Measurements from ENCODE around the gene TAF1D.

DNA sequence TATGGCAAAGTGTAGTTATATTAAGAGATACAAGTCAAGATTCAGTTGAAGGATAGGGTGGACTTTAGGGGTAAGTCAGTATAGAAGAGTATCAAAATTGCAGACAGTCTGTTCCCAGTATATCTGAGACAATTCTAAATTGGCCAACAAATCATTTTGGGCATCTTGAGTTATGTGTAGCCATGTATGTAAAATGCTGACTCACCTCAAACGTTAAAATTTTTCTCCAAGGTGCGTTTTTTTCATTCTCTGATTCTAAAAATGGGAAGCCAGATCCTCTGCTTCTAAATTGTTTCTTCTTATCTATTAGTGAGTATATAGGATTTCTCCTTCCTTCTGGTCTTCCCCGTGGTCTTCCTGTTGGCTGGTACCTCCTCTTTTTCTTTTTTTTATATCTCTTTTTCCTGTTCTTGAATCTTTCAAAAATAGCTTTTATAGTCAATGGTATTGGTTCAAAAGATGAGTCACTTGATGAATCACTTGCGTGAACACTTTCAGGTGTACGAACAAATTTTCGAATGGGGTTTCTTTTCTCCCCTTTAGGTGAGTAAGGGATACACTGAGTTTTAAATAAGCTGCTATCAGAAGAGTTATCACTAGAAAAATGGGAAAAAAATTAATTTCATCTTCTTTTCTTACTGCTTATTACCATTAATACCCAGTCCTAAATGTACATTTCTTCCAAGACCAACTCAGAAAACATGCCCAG is 3.2 kb downstream of the TAF1D start:
- TF ChIP-seq, protein P1, sequence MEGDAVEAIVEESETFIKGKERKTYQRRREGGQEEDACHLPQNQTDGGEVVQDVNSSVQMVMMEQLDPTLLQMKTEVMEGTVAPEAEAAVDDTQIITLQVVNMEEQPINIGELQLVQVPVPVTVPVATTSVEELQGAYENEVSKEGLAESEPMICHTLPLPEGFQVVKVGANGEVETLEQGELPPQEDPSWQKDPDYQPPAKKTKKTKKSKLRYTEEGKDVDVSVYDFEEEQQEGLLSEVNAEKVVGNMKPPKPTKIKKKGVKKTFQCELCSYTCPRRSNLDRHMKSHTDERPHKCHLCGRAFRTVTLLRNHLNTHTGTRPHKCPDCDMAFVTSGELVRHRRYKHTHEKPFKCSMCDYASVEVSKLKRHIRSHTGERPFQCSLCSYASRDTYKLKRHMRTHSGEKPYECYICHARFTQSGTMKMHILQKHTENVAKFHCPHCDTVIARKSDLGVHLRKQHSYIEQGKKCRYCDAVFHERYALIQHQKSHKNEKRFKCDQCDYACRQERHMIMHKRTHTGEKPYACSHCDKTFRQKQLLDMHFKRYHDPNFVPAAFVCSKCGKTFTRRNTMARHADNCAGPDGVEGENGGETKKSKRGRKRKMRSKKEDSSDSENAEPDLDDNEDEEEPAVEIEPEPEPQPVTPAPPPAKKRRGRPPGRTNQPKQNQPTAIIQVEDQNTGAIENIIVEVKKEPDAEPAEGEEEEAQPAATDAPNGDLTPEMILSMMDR (IDR thresholded peaks at IDR 0.05; ENCODE audit: low read length): no peak
- TF ChIP-seq EZH2 (IDR thresholded peaks at IDR 0.05; ENCODE audit: borderline replicate concordance, low read length): no peak

Data from OCI-LY1 (cell line).